Ascending aorta (tissue), 2 donors: ENCODE results near the gene BAHCC1. TPM values are rescaled to one million over a fixed set of nuclear protein-coding genes. Genes with fewer than 3 reads are reported as not detected.
A peak's percentile ranks its signal among the peaks of the same experiment; 100 is the strongest.

Experiments used
- DNase-seq, 2 donors: peaks; one replicate each; pipeline ENCODE4 v3.0.0-alpha.2; 2019; ENCODE audit warnings: low spot score in 2 of 2
- H3K27ac ChIP-seq, 2 donors: fragments of 200-600 bp; sonication (generic); one replicate each; pipeline ENCODE4 v1.5.1; 2016 to 2017; ENCODE audit warnings: mild to moderate bottlenecking in 1 of 2
- H3K27me3 ChIP-seq: fragments of 200-600 bp; sonication (generic); one replicate; pipeline ENCODE4 v1.5.1; 2017
- H3K36me3 ChIP-seq, 2 donors: fragments of 200-600 bp; sonication (generic); one replicate each; pipeline ENCODE4 v1.5.1; 2016
- H3K4me1 ChIP-seq, 2 donors: fragments of 200-600 bp; sonication (generic); one replicate each; pipeline ENCODE4 v1.5.1; 2016 to 2017; ENCODE audit warnings: mild to moderate bottlenecking in 1 of 2
- H3K4me3 ChIP-seq, 2 donors: fragments of 200-600 bp; sonication (generic); one replicate each; pipeline ENCODE4 v1.5.1; 2016 to 2017; ENCODE audit warnings: mild to moderate bottlenecking in 1 of 2
- H3K9me3 ChIP-seq, 2 donors: fragments of 200-600 bp; sonication (generic); one replicate each; pipeline ENCODE4 v1.5.1; 2016
- CTCF ChIP-seq, 3 experiments: fragments of 200-600 bp in 2 of 3; fragments of 450-650 bp in 1 of 3; sonication (generic) in 2 of 3; IDR thresholded peaks; one replicate each; pipeline ENCODE4 v1.5.1; 2016 to 2019; ENCODE audit warnings: antibody characterized with exemption in 3 of 3, mild to moderate bottlenecking in 1 of 3, moderate library complexity in 1 of 3
- intact Hi-C: fragments of 100-400 bp; cut with DNase I; formaldehyde crosslinking; loops from one replicate; pipeline ENCODE4 v1.15.1; 2023
- total RNA-seq: library from RNA; depleted of rRNA; stranded (reverse); fragments of >200 nt; gene quantifications from one replicate; pipeline ENCODE4 v1.1.0, GENCODE V29; 2016

The BAHCC1 gene
- total RNA-seq, 1 donor from 2014 or later: 29.1 TPM

DNA sequence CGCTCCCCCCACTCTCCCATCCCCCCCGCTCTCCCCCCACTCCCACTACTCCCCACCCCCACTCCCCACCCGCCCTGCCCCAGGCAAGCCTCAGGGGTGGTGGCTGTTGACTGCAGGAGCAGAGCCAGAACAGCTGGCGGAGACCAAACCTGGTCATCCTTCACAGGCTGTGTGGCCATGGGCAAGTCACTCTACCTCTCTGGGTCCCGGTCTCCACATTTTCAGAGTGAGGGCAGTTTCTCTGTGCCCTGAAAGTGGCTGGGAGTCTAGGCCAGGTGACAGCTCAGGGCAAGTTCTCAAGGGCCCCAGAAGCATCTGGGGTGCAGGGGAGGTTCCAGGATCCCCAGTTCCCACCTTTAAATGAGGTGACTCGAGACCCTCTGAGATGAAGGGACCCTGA lies 15.1 kb upstream of the BAHCC1 start:
- intact Hi-C loops: no loop called here
- H3K9me3 ChIP-seq: no peaks in the 10 kb centered on the region
- H3K27ac ChIP-seq: no peak overlapping the region
- no peak for DNase-seq
- no peaks in the 10 kb centered on the region for H3K36me3 ChIP-seq
- TF ChIP-seq CTCF (IDR thresholded peaks at IDR 0.05): no peak
- no peaks in the 10 kb centered on the region for H3K4me1 ChIP-seq
- H3K4me3 ChIP-seq: no peak overlapping the region
- no peaks in the 10 kb centered on the region for H3K27me3 ChIP-seq

GRCh38 chr17:81380666-81381518 lies 14.4 kb upstream of the BAHCC1 start:
- Histone ChIP-seq H3K4me1 (no peaks in the 10 kb centered on the region), H3K4me3 (no peak overlapping the region), H3K36me3 (no peaks in the 10 kb centered on the region), H3K9me3 (no peaks in the 10 kb centered on the region), H3K27me3 (no peaks in the 10 kb centered on the region), H3K27ac (no peak overlapping the region)
- intact Hi-C loops: no loop called here
- peak in 1 of 2 donors; percentile 58 for DNase-seq
- no peak for TF ChIP-seq CTCF (IDR thresholded peaks at IDR 0.05)

DNA sequence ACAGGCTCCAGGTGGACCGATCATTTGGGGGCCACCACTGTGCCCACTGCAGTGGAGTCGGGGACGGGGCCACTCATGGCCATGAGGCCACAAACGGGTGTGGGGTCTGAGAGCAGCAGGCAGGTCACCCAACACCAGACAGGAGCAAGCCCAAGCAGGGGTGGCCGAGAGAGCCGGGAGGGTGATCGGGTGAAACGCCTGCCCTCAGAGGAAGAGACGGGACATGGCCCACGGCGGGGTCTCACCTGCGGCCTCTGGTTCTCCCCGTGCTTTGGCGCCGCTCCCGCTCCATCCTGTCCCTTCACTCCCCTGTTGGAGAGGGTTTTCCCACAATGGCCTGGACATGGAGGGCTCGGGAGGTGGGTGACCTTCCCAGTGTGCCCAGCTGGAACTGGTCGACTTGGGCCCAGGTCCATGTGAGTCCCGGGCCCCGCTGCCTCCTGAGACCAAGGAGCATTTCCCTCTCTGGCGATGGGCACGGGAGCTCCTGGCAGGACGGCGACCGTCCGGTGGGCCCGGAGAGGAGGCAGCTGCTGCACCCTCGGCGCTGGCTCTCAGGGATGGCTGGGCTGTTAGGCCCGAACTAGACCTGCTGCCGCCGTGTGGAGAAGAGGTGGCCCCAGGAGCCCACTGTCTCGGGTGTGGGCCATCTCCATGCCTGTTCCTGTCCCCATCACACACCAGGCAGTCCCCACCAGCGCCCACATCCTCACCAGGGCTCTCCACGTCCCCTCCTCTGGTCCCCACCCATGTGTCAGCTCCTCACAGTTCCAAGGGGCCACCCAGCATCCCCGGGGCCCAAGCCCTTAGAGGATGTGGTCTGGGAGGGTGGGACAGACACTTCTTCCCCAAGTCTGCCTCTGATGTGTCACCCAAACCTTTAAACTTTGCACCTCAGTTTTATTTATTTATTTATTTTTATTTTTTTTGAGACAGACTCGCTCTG lies 13.4 kb upstream of the BAHCC1 start:
- no peak for TF ChIP-seq CTCF (IDR thresholded peaks at IDR 0.05)
- H3K27ac ChIP-seq: no peak overlapping the region
- no peak overlapping the region for H3K4me3 ChIP-seq
- intact Hi-C loops: no loop called here
- H3K4me1 ChIP-seq: peaks cover 3 to 6% of the 10 kb centered on the region in 2 donors
- no peaks in the 10 kb centered on the region for H3K9me3 ChIP-seq
- peak in 1 of 2 donors; percentile 60 for DNase-seq
- no peaks in the 10 kb centered on the region for H3K36me3 ChIP-seq
- no peaks in the 10 kb centered on the region for H3K27me3 ChIP-seq

DNA sequence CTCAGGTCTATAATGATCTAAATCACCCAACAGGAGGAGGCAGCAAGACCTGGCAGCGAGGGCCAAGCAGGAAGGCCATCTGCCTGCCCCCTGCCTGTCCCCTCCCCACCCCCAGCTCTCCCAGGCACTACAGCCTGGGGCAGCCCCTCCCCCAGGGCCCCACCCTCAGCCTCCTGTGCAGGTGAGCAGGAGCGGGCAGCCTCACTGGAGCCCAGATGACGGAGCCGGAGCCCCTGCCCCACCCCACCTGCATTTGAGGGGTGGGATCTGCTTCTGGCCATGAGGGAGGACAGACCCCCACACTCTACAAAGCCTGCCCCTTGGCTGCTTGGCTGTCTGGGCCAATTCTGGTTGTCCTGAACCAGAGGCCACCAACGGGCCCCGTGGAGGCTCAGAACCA lies 12.4 kb upstream of the BAHCC1 start:
- no peak overlapping the region for H3K27ac ChIP-seq
- H3K4me1 ChIP-seq: peaks cover 3 to 8% of the 10 kb centered on the region in 2 donors
- no peak for TF ChIP-seq CTCF (IDR thresholded peaks at IDR 0.05)
- no peaks in the 10 kb centered on the region for H3K27me3 ChIP-seq
- intact Hi-C loops: no loop called here
- no peaks in the 10 kb centered on the region for H3K9me3 ChIP-seq
- no peak for DNase-seq
- H3K4me3 ChIP-seq: no peak overlapping the region
- H3K36me3 ChIP-seq: no peaks in the 10 kb centered on the region

- no peak for TF ChIP-seq CTCF (IDR thresholded peaks at IDR 0.05)
- Histone ChIP-seq H3K27me3 (no peaks in the 10 kb centered on the region), H3K9me3 (no peaks in the 10 kb centered on the region), H3K36me3 (no peaks in the 10 kb centered on the region), H3K4me1 (peaks cover 3 to 15% of the 10 kb centered on the region in 2 donors), H3K27ac (no peak overlapping the region), H3K4me3 (no peak overlapping the region)
- DNase-seq: no peak
- intact Hi-C loops: loop anchor here (2.0 kb wide), 1 partner anchor 129 kb away; no protein-coding TSS in a partner anchor
Observed at GRCh38 chr17:81383504-81384421, 11.5 kb upstream of the BAHCC1 start.
